NOMO-1 treated with DMSO at 0.1 percent for 48 hours (cell line): Measurements from ENCODE around the gene MICAL3.
"Not testable (repeated sequence)": the region's sequence is repeated elsewhere in the genome, so short reads cannot be mapped to it uniquely, and the experiment has no call there.

ENCODE experiments used
- DNase-seq: peaks from one replicate; lab custom pipeline; 2025; ENCODE audit not compliant: unreplicated experiment; lab: John Stamatoyannopoulos, UW

Gene MICAL3

DNA sequence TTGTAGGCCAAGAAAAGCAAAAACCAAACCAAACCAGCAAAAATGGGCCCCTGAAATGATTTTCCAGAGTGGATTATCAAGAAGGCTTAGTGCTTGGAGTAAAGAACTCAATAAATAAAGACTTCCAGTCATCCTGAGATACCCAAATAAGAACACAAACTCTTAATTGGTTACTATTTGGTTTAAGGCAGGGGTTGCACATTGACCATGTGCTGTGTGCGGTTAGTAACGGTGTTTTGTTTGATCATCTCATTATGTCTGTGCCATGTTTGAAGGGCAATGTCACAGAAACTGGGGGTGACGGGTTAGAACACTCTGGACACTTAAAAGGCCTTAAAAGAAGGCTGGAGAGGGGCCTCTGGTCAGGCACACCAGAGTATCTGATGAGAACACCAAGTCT lies 9.7 kb upstream of the MICAL3 start:
- no peak for DNase-seq

DNA sequence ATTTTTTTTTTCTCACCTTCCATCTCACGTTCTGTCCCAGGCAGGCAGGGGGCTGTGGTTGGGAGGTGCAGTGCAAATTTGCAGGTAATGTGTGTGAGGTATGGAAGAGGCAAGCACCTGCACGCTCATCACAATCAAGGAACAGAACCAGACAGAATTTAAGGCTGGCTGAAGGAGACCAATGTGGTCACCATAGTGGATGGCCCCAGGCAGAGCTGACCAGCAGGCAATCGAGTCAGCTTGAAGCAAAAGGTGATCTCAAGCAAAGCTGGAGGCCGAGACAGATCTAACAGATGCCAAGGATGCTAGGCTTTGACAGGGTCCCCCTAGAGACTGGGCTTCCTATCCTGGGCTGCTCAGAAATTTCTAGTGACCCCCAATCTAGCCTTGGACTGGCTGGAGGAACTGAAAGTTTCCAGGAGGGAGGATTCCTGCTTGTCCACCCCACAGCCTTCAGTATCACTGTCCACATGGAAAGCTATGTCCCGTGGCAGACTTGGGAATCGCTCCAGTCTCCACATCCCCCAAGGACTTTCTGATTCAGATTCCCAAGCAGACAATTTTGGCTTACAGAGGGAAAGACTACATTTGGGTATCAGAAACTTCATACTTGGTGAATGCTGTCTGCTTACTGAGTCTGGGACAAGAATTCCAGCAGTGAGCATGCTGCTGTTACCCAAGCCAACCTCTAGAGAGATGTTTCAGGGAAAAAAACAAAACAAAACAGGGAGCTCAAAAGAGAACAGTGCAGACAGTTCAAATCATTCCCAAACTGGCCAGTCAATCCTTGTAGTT lies 9.0 kb upstream of the MICAL3 start:
- no peak for DNase-seq

DNA sequence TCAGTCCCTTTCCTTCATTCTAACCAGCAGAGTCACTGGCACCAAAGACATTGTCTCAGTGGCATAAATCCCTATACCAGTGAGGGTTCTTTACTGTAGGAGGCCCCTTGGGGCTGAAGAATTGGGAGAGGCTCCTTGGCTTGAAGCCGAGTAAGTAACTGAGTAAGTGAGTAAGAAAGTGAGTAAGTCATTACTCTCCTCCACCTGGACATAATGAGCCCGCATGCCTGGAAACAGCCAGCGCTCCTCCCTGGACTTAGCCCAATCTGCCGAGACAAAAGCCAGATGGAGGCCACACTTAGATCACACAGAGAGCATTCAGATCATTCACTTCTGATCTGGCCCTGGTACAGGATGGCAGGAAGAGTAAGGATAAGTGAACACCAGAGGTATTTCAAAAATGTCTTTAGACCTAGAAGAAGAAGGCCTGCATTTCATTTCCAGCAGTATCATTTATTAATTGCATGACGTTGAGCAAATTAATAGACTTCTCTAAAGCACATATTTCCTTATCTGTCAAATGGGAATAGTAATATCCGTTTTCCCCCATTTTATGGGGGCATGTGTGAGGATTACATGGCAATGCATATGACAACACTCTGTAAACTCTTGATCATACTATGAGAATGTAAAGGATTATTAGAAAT lies 8.2 kb upstream of the MICAL3 start:
- no peak for DNase-seq

GRCh38 chr22:18031695-18032454 lies 7.5 kb upstream of the MICAL3 start:
- no peak for DNase-seq

GRCh38 chr22:18029686-18030267 lies 5.4 kb upstream of the MICAL3 start:
- no peak for DNase-seq

DNA sequence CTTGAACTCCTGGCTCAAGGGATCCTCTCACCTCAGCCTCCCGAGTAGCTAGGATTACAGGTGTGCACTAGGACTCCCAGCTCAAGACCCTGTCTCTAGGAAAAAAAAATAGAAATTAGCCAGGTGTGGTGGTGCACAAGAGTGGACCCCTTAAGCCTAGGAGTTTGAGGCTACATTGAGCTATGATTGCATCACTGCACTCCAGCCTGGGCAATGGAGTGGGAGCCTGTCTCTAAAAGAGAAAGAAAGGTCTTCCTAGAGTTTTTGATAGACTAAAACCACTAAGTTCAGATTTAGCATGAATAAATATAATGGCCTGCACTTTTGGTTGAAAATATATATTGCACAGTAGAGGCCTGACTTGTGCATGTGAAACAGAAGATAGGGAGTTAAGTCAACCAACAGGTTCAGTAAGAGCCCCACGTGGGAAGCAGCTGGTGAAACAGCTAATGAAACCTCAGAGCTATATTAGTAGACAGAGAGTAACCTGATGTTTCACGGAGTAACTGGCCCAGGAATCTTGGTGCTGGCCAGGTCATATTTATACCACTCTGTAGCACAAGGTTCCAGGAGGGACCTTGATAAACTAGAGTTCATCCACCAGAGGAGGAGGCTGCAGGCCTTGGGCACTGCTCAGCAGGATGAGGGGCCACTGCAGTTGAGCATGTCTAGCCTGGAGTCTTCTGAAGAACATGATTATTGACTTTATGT lies 4.6 kb upstream of the MICAL3 start:
- no peak for DNase-seq

DNA sequence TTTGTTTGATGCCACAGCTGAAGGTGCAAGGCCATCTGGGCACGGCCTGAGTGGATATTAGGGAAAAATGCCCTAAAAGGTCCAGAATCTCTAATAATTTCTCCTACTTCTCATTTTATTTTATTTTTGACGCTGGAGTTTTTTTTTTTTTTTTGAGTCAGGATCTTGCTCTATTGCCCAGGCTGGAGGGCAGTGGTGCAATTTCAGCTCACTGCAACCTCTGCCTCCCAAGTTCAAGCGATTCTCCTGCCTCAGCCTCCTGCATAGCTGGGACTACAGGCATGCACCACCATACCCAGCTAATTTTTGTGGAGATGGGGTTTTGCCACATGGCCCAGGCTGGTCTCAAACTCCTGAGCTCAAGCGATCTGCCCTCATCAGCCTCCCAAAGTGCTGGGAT lies 1.5 kb upstream of the MICAL3 start:
- DNase-seq: not testable (repeated sequence)

DNA sequence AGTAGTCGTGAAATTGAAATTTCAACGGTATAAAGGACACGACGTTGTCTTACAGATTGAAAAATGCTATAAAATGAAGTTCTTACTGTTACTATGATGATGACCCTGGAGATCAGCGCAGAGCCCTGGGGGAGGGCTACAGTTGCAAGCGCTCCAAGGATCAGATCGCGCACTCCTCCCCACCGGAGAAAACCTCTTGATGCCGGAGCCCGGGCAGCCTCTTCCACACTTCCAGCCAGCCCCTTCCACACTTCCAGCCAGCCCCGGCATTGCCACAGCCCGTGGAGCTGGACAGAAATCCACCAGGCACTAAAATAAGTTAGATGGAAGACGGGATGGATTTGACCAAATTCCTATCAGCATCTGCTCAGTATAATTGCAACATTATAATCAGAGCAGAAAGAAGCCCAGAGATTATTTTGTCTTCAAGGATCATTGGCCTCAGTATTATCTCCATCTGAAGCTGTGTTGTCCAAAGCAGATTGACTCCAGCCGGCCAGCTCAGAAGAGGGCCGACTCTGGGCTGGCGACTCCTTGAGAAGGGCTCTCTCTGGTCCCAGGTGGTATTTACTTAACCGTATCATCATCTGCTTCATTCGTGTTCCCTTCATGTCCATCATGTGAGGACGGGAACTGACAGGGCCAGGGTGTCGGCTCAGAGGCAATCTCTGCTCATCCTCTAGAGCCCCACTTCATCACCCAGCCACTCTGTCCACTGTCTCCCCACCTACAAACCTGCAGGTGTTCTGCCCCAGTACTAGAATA lies 777 bp upstream of the MICAL3 start:
- no peak for DNase-seq

DNA sequence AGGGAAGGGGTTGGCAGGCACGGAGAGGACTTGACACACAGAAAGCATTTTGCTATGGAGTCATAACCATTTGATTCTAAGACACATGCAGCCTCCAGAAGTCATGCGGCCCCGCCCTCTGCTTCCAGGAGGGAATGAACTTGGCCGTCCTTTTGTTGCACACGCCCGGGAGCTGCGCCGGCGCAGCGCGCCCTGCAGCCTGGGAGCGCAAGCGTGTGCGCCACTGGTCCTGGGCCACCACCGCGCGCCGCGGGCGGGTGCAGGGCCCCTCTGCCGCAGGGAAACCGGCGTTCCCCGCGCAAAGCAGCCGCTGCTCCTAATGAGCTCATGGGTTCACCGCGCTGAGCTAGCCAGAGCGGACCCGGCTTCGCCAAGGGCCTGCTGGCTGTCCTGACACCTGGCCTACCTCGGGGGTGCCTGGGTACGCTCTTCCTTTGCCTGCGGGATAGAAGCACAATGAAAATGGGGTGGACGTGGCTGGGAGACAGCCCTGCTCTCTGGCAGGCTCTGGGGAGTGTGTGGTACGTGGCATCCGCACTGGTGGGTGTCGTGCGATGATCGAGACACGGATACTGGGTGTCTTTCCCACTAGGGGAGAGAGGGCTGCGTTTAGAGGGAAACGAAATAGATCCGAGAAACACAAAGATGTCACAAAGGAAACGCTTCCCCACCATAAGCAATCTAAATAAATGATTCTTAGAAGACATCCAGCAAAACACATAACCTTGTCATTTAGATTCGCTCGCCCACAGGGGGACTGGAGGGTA lies 669 bp downstream of the MICAL3 start:
- peak; percentile 16 for DNase-seq

DNA sequence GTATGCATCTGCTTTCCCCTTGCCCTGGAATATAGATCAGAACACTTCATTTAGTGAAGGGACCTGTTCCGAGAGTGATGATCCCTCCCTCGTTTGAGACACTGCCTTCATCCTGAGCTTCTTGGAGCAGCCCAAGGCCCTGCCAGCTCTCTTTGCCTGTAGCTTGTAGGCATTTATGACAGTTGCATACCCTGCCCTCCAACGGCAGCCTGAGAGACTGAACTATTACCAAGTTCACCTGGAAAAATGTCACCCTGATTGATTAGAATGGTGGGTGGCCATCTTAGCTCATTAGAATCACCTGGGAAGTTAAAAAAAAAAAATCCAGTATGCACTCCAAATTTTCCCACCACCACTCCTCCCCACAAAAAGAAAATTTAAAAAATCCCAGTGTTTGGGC lies 1.5 kb downstream of the MICAL3 start:
- DNase-seq: no peak

DNA sequence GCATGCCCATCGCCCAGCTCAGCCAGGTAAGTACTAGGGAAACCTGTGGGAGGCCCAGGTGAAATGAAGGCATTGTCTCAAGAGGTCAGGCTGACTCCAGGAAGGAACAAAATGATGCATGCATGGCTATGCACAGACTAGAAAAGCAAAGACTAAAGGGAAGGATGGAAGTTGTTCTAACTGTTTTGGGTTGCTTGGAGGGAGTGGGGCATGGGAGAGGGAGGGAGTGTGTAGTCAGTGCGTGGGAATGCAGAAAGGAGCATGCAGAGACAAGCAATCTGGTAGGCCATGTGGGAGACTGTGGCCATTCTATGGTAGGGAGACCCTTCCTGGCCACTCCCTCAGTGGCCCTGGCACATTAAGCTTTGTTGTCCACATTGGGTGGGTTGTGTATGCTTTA lies 2.9 kb downstream of the MICAL3 start:
- no peak for DNase-seq

GRCh38 chr22:18020743-18021142 lies 3.6 kb downstream of the MICAL3 start:
- DNase-seq: not testable (repeated sequence)

GRCh38 chr22:18013947-18014346 lies 10.4 kb downstream of the MICAL3 start:
- DNase-seq: no peak

DNA sequence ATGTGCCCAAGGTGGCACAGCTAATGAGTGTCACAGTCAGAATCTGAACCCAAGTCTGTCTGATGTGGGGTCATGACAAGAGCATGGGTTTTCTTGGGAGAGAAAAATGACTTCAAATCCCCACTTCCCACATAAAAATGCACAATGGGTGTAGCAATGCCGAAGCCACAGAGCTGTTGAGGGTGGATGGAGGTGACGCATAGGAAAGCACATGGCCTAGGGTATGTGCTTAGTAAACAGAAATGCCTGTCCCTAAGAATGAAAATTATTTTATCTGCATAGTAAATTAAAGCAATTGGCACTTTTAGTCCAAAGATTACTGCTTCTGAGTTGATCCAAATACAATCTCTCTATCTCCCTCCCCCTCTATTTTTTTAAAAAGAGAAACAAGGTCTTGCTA lies 10.9 kb downstream of the MICAL3 start:
- DNase-seq: no peak

DNA sequence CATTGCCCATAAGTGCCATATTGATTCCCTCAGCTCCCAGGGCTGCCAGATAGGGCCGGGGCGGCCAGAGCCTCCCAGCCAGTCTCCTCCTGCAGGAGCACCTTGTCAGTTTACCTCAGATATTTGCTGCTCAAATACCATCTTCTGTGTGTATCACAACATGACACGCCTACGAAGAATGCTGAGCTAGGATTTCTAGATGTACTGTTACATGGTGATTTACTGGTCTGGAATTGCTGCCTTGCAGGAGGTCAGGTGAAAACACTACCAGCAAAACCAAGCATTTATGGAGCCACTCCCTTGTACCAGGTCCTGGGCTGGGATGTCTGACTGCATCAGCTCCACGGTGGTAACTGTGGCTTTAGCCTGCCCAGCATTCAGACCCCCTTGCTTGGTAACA lies 11.8 kb downstream of the MICAL3 start:
- DNase-seq: no peak

- no peak for DNase-seq
Observed at GRCh38 chr22:18010266-18010665, 14.1 kb downstream of the MICAL3 start.

GRCh38 chr22:18008136-18008535 lies 16.2 kb downstream of the MICAL3 start:
- DNase-seq: no peak

- DNase-seq: no peak
Observed at GRCh38 chr22:18005201-18005926, 19.0 kb downstream of the MICAL3 start.

GRCh38 chr22:18001894-18002315 lies 22.5 kb downstream of the MICAL3 start:
- not testable (repeated sequence) for DNase-seq
